Activated CD4-positive, CD25-positive, alpha-beta regulatory T cell treated with anti-CD3 and anti-CD28 coated beads, Interleukin-2, amount 50 U/mL, for 24 hours (primary cell): ENCODE measurements around the gene STK17B.
"Not testable (repeated sequence)": the region's sequence is repeated elsewhere in the genome, so short reads cannot be mapped to it uniquely, and the experiment has no call there.

Experiments used
- ATAC-seq, 2 donors: fragments of 150-1000 bp; cut with Tn5 transposase; one replicate each; pipeline ENCODE4 v1.10.0; 2021; ENCODE audit warnings: mild to moderate bottlenecking in 1 of 2, moderate library complexity in 1 of 2

STK17B gene

DNA sequence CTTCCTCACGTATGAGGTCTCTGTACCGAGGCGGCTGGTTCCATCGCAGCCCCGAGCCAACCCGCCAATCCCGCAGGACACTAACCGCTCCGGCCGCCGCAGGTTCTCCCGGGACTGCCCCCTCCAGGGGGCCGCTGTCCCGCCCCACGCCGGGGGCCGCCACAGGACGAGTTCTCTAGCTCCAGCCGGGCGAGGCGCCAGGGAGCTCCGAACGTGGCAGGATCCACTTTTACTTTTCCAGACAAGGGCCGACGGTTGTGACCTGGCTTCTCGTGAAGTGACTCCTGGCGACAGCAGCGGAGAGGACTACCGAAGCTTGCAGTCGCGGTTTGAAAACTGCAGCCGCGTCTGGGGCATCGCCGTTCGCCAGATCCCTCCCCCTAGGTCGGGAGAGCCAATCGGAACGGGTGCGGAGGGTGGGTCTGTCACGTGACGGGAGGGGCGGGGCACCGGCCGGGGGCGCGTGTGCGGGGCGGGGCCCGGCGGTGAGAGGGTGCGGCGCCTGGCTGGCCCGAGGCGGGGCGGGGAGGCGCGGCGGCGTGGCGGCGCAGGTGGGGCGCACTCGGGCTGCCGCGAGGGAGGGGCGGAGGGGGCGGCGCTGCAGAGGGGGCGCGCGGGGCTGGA, at the start of gene STK17B:
STK17B (minus strand) TSS at position 331 of the 624 bp plus-strand sequence. CDS start 8,195 bp downstream, outside the sequence.
- ATAC-seq, result peak; percentile 67 to 68

DNA sequence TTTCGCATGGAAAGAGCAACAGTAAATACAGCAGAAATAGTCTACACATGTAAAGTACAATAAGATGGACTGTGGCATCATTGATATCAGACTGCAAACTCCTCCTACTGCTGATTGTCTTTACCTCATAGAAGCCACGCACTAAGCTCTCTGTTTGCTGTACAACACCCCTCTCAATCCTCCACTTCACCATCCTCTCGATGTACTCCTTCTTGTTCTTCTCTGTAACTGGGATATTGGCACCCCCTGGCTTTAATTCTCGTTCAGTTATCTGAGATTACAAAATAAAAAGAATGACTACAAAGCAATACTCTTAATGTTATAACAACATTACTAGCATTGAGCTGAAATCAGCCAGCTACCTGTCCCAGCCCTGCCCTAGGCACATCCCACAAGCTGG, 49.3 kb upstream of the STK17B start:
- peak in 1 of 2 donors; percentile 35 for ATAC-seq

DNA sequence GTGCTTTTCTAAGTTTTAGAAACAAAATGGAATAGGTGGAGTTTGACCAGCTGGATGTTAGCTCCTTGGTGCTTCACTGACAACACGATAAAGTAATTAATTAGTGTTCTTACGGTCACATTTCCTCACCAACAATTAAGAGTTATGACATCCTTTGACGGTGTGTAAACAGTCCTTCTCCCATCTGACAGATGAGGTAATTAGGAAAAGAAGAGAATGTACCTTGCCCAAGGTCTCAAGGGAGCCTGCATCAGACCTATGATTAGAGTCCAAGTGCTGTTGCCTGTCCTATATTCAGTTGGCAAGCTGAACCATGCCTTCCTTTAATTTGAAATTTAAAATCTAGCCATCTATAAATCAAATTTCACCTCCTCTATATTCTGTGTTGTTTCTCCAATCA, 48.3 kb upstream of the STK17B start:
- ATAC-seq, result no peak

DNA sequence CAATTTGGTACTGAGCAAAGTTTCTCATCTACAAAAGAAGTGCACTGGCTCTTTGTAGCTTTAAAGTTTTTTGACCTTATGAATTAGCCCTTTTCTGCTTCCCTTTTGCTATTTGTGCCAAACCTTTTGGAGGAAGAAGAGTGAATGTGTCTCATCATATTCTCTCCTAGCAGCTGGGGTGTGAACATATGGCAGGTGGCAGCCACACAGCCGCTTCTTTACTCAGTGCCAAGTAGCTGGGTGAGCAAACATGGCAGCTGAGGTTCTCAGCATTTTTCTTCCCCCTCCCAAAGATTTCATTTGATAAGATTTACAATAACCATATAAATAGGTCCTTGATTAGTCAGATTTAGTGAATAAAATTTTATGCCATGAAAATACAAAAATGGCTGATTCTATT, 46.7 kb upstream of the STK17B start:
- no peak for ATAC-seq

DNA sequence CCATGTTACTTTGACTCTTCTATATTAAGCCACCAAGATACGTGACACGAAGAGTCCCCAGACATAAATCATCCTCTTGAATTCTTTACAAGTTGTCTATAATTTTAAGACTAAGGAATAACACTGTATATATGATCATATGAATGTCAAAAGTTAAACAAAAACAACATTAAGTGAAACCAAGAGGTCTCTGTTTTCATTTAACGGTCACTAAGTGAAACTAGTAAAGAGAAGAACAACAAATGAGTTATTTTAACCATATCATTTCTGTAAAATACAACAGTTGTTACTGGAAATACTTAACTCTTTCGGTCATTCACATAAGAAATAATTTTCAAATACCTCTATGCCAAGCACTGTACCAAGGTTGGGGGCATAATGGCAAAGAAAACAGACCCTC, 45.7 kb upstream of the STK17B start:
- ATAC-seq, result peak; percentile 17 to 28

DNA sequence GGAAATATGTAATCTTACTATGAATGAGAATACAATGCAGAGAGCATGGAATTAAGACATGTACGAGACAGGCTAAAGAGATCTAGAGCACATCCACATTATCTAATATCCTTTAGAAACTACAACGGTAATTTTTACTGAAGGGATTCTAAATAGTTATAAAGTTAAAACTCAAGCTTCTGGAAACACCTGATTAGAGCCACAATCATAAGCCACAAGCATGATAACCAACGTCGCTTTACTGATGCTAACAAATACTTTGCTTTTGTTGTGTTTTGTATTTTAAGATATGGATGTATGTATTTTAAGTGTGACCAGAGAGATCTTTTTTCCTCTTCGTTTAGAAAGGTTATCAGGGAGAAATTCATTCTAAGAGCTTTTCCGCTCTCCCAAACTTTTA, 44.0 kb upstream of the STK17B start:
- no peak for ATAC-seq

DNA sequence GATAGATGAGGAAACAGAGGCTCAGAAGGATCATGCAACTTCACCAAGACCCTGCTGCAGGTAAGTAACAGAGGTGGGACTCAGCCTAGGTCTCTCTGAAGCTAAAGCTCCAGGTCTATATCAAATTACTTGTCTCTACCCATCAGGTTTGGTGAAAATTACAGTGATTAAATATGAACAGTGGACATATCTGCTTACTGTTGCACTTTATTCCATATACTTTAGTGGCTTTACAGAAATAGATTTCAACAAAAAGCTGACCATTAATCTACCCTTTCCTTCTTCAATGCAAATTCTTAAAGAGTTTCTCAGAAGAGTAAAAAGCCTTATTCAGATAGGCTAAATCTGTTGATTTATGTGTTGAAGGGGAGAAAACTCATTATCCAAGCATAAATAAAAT, 42.8 kb upstream of the STK17B start:
- no peak for ATAC-seq

DNA sequence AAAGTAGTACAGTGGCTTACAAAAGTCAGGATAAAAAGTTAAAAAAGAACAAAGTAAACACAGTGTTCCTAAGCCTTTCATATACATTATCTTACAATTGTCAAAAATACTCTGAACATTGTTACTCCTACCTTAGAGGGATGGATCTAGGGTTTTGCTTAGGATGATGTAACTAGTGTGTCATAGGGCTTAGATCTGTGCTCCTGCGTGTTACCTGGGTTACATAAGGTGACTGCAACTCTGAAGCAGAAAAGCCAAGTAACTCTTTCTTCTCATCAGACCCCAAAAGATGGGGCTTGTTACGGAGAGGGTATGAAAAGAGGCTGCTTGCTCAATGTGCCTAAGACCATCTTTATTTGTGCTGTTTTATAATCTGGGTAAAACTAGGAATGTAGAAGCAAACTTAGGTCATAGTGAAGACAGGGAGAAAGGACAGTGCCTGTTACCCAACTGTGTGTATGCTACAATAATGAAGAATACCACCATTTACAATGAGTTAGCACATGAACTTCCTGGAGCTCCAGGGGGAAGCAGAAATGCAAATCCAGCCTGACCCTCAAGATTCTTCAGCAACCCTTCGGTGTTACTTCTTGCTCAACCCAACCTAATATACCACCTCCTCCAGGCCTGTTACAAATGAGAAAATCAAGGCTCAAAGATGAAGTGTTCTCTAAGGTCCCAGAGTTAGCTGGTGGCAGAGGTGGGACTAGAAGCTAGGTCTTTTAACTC, 42.0 kb upstream of the STK17B start:
- ATAC-seq, result peak; percentile 34 to 36

DNA sequence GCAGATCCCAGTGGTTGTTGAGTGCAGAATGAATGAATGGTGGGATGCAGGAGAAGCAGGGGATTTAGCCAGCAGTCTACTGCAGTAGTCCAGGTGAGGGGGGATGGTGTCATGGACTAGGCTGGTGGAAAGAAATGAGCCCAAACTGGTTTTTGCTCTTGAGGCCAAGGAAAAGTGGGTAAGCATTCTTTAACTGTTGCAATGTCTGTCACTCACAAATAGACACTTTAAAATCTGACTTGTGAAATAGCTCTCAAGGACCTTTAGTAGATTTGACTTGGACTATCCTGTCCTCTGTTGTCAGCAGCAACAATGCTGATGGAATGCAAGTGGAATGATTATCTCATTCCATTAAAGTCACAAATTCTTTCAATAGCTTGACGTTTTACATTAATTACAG, 37.5 kb upstream of the STK17B start:
- ATAC-seq, result no peak

DNA sequence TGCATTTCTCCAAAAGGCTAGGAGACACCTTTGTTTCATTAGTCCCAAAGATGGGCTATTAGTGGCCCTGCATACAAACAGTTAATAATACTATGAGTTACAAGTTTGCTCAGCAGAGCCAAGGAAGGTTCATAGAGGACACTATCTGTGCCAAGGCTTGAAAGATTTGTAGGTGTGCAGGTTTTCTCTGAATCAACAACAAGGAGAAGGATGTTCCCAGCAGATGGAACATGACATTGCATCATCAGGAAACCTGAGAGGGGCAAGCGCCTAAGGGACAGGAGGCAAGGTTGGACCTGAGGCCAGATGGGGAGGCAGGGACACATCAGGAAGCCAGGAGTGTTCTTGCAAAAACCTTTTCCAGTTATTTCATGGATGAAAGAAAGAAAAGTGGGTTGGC, 35.4 kb upstream of the STK17B start:
- ATAC-seq, result no peak

DNA sequence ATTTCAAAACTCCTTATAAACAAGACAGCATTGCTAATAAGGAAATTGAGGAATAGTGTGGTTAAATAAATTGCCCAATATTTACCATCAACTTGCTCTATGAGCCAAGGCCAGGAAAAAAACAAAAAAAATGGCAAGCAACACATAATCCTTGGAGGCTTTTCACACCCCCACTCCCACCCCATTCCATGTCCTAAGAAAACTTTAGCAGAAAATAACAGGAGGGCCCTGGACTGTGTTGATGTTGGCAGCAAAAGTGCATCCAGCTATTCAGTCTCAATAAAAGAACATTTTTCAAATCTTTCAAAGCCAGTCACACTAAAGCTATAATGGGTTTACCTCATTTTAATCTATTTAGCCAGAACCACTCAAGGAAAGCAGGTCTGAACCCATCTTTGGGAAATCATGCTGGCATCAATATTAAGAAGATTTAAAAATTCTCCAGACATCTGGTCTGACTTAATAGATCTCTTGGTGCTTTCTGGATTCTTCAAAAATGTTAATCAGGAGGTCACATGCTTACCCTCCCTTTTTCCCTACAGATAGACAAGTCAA, 34.6 kb upstream of the STK17B start:
- no peak for ATAC-seq

DNA sequence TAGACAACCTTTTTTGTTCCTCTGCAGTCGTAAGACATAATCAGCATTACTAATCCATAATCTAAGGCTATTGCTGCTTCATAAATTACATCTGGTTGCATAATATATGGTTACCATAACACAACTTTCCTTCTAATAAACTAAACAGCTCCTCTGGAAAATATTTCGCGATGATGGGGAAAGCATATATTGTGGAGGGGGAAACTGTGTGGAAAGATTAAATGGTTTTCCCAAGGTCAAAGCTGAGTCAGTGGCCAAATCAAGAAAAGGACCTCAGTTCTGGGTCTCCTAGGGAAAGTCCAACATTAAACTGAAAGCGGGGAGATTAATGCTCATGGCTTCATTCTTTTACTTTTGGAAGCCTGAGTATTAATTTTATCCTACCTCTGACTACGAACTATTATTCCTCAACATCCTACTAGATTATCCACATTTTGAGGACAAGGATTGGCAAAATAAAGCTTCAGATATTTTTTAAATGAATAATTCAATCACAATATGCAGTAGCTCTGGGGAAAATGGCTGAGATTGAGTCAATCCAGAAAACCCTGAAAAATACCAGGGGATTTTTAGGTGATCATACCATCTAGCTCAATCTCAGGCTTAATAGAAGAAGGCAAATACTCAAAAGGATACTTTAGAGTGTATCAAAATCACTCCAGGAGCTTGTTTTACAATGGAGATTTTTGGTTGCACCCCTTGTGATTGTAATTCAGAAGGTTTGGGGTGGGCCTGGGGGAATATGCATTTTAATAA, 33.8 kb upstream of the STK17B start:
- peak; percentile 20 to 27 for ATAC-seq

DNA sequence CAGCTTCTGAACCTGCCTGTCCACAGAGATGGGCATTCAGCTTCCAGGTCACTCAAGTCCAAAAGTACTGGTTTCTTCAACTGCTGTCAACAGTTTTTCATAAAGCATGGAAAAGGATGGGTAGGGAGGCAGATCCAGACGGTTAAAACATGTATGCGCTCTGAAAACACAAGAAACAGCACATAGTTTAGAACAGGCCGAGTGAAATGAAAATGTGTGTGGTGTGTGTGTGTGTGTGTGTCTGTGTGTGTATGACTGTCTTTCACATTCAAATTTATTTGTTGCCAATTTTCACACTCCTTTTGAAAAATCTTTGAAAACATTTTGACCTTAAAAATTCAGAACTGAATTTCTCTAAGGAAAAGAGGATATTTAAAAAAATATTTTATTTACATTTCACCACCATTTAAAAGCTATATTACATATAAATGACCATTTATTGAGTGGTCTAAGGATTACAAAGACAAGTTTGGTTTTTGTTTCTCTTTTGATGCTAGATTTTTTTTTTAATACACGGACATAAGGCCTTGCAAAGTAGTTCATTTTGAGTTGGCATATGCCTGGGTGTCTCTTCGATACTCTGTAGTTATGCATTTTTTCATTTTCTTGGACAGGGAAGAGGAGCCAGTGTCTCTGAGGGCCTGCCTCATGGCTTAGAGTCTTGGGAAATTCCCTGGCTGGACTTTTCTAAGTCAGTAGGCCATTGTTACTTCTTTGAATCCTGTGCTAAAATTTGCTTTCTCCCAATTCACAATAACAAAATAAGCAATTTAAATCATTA, 30.0 kb upstream of the STK17B start:
- ATAC-seq, result no peak

DNA sequence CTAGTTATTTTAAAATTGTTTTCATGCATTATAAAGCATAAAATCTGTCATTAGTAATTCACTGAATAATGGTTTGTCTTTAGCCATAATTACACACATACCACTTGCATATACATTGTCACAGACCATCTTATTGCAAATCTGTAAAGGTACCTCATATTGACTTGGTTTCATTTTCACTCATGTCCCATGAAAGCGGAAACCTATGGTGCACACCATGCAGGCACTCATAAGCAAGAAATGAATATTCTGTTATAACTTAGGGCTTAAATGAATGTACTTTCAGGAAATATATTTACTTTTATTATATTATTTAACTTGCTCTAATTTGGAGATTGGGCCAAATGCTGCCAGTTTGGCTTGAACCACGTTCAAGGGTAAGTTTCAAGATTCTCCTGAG, 29.2 kb upstream of the STK17B start:
- peak; percentile 96 for ATAC-seq

DNA sequence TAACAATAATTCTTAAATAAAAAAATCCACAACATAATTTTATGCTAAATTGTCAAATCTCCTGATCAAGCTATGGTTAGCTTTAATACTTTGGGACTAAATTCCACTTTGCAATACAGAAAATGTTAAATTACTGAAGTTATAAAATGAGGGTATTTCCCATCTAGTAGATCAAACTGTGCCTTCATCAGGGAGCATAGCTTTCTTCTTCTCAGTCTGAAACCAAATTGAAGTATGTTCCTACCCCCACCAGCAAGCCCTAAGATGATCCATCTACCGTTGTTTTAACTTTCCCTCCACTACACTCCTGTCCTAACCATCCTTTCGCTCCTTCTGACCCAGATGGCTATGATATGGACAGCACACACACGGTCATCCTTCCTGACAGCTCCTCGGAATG, 24.4 kb upstream of the STK17B start:
- no peak for ATAC-seq

DNA sequence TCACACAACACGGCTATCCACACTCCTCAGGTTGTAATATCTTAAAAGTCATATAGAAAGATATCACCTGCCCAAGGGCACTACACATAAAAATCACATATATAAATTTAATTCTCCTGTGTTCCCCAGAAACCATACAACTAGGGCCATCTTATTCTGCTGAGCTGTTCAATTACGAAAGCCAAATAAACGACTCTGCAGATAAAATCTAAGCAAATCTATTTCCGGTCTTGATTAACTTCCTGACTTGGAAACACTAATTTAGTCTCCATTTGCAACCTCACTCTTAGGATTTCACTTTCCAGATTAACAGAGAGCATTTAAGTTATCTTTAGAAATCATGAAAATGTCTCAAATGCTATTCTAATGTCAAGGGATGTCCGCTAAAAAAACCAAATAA, 23.9 kb upstream of the STK17B start:
- peak; percentile 36 to 42 for ATAC-seq

DNA sequence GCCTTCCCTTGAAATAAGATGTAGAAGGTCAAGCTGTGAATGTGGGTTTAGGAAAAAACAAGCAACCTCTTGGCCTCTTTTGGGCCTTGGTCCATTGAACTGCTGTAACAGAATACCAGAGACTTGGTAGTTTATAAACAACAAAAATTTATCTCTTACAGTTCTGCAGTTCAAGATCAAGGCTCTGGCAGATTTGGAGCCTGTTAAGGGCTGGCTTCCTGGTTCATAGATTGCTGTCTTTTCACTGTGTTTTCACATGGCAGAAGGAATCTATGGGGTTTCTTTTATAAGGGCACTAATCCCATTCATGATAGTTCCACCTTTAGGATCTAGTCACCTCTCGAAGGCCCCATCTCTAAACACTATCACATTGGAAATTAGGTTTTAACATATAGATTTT, 20.2 kb upstream of the STK17B start:
- ATAC-seq, result no peak

DNA sequence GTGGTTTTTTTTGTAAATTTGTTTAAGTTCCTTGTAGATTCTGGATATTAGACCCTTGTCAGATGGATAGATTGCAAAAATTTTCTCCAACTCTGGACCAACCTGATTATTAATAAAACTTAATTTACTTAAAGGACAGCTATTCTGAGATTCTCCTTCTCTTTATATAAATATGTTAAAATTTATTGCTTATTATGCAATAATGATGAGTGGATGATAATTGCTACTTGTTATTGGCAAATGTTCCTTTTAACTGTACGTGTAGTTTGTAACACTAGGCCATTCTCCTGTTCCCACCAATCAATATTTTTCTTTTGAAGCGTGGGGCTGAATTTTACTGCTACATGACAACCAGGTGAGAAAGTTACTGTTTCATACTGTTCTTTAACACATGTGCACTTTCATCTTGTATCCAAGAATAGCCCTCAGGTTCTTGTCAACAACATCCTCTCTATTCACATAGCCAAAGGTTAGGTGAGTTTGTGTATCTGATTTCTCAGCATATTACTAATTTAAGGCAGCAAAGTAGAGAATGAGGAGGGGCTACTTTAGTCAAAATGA, 16.6 kb upstream of the STK17B start:
- no peak for ATAC-seq

DNA sequence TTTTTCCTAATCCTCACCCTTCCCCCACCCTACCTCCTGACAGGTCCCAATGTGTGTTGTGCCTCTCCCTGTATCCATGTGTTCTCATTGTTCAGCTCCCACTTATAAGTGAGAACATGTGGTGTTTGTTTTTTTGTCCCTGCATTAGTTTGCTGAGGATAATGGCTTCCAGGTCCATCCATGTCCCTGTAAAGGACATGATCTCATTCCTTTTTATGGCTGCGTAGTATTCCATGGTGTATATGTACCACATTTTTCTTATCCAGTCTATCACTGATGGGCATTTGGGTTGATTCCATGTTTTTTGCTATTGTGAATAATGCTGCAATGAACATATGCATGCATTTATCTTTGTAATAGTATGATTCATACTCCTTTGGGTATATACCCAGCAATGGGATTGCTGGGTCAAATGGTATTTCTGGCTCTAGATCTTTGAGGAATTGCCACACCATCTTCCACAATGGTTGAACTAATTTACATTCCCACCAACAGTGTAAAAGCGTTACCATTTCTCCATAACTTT, 15.9 kb upstream of the STK17B start:
- not testable (repeated sequence) for ATAC-seq

DNA sequence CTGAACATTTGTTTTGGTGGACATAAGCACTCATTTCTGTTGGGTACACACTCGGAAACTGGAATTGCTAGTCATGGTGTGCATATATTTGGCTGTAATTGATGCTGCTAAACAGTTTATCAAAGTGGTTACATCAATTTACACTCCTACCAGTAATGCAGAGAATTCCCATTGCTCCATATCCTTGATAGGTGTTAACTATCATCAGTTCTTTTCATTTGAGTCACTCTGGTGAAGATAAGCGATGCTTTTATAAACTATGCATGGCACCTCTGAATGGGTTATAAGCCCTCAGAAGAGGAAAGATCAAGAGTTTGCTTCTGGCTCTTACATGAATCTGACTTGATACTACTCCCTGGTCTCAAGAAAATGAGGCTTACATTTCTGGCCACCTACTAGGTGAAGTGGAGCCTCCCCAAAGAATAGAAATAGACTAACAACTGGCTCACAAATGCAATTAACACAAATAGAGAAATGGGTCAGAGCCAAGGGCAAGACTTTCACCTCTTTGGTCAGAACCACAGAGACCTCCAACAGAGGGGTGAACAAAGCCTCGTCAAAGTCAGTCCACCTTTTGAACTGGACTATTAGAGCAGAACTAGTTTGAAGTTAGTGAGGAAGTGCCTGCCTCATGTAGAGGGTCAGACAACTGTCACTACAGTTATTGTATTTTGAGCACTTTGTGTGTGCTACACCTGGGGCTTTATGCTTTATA, 15.0 kb upstream of the STK17B start:
- no peak for ATAC-seq

DNA sequence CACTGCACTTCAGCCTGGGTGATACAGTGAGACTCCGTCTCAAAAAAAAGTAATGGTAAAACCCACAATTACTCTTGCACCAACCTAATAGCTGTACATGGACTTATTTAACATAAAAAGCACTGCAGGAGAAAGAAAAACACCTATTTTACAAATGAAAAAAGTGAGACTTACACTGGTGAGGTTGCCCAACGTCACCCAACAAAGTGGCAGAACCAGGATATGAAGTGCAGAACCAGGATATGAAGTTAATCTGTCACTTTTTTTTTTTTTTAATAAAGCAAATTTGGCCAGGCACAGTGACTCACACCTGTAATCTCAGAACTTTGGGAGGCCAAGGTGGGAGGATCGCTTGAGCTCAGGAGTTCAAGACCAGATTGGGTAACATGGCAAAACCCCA, 13.5 kb upstream of the STK17B start:
- no peak for ATAC-seq
